Right forelimb (tissue), 1 donor: ENCODE data around the gene KLHL20.
"Not testable (repeated sequence)": the region's sequence is repeated elsewhere in the genome, so short reads cannot be mapped to it uniquely, and the experiment has no call there.

Source experiments
- DNase-seq: peaks from one replicate; pipeline ENCODE4 v3.0.0-alpha.2; 2018

The KLHL20 gene

DNA sequence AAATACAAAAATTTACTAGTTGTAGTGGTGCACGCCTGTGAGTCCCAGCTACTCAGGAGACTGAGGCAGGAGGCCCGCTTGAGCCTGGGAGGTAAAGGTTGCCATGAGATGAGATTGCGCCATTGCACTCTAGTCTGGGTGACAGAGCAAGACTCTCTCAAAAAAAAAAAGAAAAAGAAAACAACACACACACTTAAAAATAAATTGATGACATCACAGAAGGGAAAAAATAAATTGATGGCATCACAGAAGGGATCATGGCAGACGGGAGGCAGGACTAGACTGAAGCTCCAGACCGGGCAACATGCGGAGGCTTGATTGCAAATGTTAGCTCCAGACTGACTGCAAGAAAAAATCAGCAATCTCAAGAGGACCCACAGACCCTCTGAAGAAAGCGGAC lies 43.3 kb downstream of the KLHL20 start:
- no peak for DNase-seq

DNA sequence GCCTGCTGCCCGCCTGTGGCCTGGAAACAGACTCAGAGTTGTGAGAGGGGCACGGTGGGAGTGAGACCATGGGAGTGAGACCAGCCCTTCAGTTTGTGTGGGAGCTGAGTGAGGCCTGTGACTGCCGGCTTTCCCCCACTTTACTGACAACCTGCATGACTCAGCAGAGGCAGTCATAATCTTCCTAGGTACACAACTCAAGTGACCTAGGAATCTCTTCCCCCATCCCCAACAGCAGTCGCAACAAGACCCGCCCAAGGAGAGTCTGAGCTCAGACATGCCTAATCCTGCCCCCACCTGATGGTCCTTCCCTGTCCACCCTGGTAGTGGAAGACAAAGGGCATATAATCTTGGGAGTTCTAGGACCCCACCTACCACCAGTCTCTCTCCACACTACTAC lies 44.2 kb downstream of the KLHL20 start:
- no peak for DNase-seq

DNA sequence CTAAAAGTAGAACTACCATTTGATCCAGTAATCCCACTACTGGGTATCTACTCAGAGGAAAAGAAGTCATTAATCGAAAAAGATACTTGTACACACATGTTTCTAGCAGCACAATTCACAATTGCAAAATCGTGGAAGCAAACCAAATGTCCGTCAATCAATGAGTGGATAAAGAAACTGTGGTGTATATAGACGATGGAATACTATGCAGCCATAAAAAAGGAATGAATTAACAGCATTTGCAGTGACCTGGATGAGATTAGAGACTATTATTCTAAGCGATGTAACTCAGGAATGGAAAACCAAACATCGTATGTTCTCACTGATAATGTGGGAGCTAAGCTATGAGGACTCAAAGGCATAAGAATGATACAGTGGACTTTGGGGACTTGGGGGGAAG lies 49.5 kb downstream of the KLHL20 start:
- DNase-seq, result not testable (repeated sequence)

DNA sequence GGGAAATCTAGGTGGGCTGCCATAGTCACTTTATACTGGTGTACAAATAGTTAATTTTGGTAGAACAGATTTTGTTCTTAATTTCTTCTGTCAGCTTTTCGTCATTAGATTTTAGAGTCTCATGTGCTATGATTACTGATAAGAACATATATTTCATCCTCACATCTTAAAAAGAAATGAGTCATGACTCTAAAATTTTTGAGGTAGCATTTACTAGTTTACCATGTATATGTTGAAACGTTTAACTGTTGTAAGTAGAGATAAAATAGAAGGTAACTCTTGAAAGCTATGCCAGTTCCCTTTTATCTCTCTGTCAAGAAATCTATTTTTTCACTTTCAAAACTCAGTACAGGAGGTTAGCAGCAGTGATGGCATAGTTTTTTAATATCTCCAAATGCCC lies 53.4 kb downstream of the KLHL20 start:
- no peak for DNase-seq

DNA sequence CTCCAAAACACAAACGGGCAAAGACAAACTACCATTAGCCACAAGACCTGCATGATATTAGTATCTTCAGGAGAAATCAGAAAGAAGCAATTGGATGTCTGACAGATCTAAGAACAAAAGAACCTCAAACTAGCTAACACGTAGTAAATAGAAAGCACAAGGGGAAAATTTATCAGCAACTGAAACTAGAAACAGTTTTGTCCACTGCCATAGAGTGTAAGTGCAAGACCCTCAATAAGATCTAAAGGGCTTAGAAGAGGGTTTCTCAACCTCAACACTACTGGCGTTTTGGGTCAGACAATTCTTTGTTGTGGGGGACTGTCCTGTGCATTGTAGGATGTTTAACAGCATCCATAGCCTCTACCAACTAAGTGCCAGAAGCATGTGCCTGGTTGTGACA lies 54.0 kb downstream of the KLHL20 start:
- no peak for DNase-seq

DNA sequence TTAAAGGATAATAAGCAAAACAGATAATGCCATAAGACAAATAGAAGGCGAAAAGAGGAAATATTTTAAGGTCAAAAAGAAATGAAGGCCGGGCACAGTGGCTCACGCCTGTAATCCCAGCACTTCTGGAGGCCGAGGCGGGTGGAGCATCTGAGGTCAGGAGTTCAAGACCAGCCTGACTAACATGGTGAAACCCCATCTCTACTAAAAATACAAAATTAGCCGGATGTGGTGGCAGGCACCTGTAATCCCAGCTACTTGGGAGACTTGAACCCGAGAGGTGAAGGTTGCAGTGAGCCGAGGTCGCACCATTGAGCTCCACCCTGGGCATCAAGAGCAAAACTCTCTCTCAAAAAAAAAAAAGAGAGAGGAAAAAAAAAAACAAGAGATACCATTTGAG lies 55.5 kb downstream of the KLHL20 start:
- DNase-seq, result not testable (repeated sequence)

DNA sequence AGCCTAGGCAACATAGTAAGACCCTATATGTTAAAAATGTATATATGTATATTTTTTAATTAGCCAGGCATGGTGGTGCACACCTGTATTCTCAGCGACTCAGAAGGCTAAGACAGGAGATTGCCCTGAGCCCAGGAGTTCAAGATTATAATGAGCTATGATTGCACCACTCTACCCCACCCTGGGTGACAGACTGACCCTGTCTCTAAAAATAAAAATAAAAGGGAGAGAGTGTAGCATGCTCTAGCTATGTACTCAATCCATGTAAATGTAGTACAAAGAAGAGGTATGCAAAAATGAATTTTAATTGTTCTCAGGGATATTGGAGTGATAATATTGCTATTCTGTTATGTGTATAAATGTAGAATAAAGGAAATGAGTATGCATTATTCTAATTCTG lies 56.8 kb downstream of the KLHL20 start:
- no peak for DNase-seq

DNA sequence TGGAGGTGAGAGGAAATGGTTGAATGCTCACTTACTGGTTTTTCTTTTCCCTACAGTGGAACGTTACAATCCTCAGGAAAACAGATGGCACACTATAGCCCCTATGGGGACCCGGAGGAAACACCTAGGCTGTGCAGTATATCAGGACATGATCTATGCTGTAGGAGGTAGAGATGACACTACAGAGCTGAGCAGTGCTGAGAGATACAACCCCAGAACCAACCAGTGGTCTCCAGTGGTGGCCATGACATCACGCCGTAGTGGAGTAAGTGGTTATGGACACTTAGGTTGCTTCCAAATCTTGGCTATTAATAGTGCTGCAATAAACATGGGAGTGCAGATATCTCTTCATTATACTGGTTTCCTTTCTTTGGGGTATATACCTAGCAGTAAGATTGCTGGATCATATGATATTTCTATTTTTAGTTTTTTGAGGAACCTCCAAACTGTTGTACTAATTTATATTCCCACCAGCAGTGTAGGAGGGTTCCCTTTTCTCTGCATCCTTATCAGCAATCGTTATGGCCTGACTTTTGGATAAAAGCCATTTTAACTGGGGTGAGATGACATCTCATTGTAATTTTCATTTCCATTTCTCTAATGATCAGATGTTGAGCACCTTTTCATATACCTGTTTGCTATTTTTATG lies 60.9 kb downstream of the KLHL20 start:
- no peak for DNase-seq

DNA sequence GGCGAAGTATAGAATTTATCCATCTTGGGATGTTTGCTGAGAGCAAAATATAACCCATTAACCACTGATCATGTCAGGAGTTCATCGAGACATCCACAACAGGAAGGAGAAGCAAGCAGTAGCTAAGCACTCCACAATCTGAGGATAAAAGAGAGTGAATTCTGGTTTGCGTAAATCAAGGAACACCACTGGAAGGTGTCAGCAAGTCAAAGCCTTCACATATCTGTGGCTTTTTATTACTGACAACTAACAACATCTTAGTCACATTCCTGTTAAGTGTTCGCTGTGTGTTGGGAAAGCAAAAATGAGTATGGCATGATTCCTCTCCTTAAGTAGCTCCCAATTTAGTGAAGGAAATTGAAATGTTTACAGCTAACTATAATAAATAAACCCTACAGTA lies 65.2 kb downstream of the KLHL20 start:
- no peak for DNase-seq

DNA sequence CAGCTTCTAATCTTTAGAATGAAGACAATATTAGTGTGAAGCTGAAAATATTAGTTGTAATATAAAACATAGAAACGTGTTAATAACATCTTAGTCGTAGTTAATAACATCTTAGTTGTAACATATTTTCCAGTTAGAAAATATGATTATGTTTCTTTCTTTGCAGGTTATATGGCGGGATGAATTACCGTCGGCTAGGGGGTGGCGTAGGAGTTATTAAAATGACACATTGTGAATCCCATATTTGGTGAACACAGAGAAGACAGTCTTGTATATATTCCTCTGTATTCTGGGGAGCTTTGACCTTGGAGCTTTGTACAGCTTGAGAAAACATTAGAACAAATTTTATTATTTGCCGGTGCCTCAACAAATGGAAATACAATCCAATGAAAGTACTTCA lies 70.2 kb downstream of the KLHL20 start:
- DNase-seq, result no peak

DNA sequence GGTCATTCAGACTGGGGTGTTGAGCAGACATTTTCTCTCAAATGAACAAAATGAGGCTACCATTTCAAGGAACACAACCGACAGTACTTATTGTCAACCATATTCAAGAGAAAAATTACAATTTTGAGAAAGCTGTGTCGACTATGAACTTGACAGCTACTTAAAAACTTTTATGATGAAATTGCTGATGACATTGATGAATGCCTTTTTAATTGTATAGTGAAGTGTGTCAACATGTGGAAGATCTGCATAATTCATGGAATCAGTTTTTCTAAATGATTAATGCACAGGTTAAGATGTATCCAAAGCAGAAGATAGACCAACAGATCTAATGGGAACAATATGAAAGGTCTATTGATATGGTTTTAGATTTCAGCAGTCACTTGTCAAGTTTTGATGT lies 75.1 kb downstream of the KLHL20 start:
- DNase-seq, result no peak

DNA sequence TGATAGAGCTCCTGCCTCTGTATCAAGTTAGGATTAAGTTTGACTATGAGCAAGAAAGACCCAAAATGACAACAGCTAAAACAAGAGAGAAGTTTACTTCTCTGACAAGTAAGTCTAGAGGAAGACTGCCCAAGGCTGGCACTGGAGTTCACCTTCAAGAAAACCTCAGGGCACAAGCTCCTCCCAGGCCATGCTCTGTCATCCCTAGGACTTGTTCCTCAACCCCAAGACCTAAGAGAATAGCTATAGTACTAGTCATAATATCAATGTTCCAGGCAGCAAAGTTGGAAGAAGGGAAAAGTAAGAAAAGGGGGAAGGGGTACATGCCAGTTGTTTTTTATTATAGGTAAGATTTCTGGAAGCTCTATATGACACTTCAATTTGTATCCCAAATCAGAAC lies 83.3 kb downstream of the KLHL20 start:
- DNase-seq, result no peak

DNA sequence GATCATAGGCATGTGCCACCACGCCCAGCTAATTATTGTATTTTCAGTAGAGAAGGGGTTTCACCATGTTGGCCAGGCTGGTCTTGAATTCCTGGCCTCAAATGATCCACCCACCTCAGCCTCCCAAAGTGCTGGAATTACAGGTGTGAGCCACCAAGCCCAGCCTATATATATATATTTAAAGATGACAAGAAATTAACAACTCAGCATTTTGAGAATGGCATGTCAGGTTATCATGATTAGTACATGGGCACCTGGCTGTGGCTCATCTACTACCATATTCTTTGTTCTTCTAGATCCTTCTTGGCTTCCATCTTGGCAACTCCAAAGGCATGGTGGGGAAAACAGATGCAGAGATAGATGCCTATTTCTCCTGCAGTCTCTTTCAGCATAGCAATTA lies 85.2 kb downstream of the KLHL20 start:
- DNase-seq, result not testable (repeated sequence)

DNA sequence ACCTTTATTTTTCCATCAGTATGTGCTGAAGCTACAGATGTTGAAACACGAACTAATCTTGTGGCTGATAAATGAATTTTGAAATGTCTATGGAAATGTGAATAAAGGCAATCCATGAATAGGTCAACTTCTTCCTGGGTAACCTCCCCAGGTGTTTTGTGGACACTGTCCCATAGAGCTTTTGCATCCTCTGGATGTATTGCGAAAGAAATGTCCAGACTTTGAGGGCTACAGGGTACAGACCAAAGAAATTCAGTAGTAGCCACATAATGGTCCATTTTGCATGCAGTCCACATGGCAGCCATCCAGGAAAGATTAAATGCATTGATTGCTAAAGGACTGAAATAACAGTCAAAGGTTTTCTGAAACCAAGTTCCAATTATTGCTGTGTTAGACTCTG lies 88.2 kb downstream of the KLHL20 start:
- DNase-seq, result no peak

DNA sequence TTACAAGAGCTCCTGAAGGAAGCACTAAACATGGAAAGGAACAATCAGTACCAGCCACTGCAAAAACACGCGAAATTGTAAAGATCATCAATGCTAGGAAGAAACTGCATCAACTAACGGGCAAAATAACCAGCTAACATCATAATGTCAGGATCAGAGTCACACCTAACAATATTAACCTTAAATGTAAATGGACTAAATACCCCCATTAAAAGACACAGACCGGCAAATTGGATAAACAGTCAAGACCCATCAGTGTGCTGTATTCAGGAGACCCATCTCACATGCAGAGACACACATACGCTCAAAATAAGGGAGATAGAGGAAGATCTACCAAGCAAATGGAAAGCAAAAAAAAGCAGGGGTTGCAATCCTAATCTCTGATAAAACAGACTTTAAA lies 98.9 kb downstream of the KLHL20 start:
- not testable (repeated sequence) for DNase-seq

DNA sequence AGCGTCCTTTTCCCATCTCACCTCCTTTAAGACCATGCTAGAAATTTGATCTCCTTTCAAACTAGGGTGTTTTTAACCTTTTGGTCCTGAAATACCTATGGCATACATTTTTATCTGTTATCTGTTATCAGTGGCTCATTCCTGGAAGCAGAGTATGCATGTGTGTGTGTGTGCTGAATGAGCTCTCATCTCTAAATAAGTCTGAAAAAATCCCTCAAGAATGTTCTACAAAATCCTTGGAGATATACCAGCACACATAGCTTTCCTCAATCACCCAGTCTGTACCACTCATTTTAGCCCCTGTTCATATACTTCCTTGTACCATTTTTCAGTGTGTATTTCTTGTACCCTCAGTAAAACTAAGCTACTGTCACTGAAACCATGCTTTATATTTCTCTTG lies 103.7 kb downstream of the KLHL20 start:
- no peak for DNase-seq

DNA sequence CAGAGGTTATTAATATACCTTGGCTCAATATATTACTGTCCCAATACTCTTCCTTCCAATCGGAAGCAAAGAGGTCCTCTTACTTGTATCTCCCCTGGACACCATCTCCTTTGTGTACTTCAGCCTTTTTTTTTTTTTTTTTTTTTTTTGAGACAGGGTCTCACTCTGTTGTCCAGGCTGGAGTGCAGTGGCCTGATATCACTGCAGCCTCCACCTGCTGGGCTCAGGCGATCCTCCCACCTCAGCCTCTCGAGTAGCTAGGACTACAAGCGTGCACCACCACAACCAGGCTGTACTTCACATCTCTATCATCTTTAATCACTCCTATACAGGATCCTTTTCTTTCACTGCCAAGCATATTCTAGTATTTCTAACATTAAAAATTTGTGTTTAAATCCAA lies 106.9 kb downstream of the KLHL20 start:
- no peak for DNase-seq

DNA sequence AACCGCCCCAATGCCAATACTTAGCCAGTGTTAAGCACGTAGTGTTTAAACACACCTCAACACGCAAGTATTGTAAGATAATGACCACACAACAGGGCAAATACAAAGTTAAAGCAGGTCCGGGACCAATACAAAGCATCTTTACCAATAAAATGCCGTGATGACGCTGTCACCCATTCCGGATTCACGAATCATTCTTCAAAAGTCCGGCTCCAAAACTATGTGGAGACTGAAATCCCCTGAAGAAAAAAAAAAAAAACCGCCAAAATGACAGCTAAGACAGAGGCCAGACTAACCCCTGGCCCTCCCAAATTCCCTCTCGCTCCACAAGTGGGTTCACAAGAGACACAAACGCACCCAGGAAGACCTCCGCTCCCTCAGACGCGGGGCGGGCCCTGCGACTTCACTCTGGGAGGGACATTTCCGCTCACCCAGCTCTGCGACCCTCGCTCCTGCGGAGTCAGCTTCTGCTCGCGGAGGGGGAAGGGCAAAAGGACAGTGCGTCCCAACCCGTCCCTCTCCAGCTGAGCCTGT lies 109.1 kb downstream of the KLHL20 start:
- DNase-seq, result no peak

DNA sequence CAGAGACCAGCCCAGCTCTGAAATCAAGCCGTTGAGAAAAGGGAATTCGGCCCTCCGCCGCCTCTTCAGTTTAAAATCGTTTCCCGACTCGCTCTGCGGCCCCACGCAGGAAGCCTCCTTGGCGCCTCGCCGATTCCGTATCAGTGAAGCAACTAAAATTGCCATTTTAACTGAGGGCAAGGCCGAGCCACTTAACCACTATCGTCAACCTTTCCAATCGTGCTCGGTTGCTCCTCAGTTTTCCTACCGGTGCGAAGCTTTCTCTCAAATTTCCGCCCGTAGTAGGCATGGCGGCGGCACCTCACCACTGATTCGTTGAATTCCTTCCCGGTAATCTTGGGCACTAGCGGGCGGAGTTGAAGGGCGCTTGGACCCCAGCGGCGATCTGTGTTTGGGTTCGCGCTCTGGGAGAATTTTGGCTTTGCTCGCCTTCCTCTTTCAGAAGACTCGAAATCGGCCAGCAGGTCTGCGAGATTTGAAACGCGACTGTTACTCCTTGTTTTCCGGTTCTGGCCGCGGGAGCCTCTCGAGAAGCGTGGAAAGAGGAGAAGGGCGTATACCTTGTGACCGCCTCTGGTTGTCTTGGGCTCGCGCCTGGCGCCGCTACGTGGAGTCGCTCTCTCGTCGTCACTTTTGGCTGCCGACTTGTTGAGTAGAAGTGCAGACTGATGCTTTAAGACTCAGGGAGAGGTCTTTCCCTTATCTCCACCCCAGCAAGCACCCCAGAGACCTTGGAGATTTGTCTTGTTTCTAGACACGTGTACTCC lies 109.7 kb downstream of the KLHL20 start, which contains the start of the genes CENPL and DARS2:
Gene CENPL (minus strand): TSS at position 569 of the 767 bp plus-strand sequence. CDS start 13,584 bp downstream, outside the sequence.
Gene DARS2 (plus strand): TSS at position 359 of the 767 bp plus-strand sequence. CDS start 557 bp downstream, outside the sequence.
- DNase-seq, result peak; percentile 95

DNA sequence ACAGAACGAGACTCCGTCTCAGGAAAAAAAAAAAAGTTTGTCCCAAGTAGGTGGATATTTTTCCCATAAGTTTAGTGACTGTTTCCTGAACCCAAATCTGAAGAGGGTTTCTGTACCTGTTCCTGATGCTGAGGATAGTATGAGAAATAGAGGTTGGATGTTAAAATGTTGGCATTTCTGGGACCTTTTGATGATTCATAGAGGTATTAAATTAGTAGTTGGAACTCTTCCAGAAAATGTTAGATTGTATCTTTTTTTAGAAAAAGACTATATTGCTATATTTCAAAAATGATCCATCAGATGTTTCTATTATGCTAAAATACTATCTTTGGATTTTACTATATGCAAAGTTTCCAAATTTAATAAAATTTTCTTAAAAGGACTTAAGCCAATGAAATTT lies 112.8 kb downstream of the KLHL20 start:
- no peak for DNase-seq

DNA sequence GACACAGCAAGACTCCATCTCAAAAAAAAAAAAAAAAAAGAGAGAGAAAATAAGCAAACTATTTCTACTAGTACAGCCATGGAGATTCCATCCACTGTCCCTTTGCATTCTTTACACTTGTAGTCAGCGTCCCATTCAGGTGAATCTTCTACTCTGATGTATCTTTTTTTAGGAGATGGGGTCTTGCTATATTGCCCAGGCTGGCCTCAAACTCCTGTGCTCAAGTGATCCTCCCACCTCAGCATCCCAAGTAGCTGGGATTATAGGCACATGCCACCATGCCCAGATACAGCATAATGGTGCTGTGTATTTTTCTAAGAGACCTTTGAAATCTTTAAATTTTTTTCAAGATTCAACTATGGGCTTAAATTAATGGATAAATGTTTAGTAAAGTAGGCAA lies 118.0 kb downstream of the KLHL20 start:
- DNase-seq, result no peak
